Coronary artery (tissue), 2 donors: Measurements from ENCODE around the gene ADAMTS5.

ENCODE experiments used
- DNase-seq: peaks from one replicate; pipeline ENCODE4 v3.0.0-alpha.2; 2017; ENCODE audit warnings: low spot score
- H3K27ac ChIP-seq, 2 donors: fragments of 200-600 bp; sonication (generic); one replicate each; pipeline ENCODE4 v1.5.1; 2016 to 2019
- H3K4me3 ChIP-seq: fragments of 200-600 bp; sonication (generic); 2 replicates; pipeline ENCODE4 v1.5.1; 2016; ENCODE audit warnings: mild to moderate bottlenecking, moderate library complexity
- CTCF ChIP-seq: fragments of 200-600 bp; sonication (generic); IDR thresholded peaks from one replicate; pipeline ENCODE4 v1.5.1; 2019; ENCODE audit warnings: antibody characterized with exemption

ADAMTS5 gene

GRCh38 chr21:26967062-26967913 is at the start of gene ADAMTS5:
Gene ADAMTS5, minus strand, starts transcription at chr21:26967088. Its CDS starts 697 bp downstream, at chr21:26966391.
- H3K4me3 ChIP-seq, result peak within 1 kb of the TSS; percentile 85
- peak; percentile 77 for DNase-seq
- TF ChIP-seq CTCF, result no peak
- peak within 1 kb of the TSS in 1 of 2 donors; percentile 72 for H3K27ac ChIP-seq

- Histone ChIP-seq H3K27ac (no peak overlapping the region), H3K4me3 (no peak overlapping the region)
- DNase-seq, result no peak
- TF ChIP-seq CTCF, result no peak
These were observed 34.6 kb upstream of the ADAMTS5 start for GRCh38 chr21:27001526-27001925.

GRCh38 chr21:26983576-26983975 is 16.7 kb upstream of the ADAMTS5 start:
- H3K27ac ChIP-seq, result no peak overlapping the region
- DNase-seq, result no peak

GRCh38 chr21:26982767-26983166 is 15.9 kb upstream of the ADAMTS5 start:
- Histone ChIP-seq H3K4me3 (no peak overlapping the region), H3K27ac (no peak overlapping the region)
- no peak for DNase-seq
- TF ChIP-seq CTCF, result no peak

More at GRCh38 chr21:26983576-26983975, 16.7 kb upstream of the ADAMTS5 start:
- no peak overlapping the region for H3K4me3 ChIP-seq
- TF ChIP-seq CTCF, result no peak

- Histone ChIP-seq H3K27ac (no peak overlapping the region), H3K4me3 (no peak overlapping the region)
- TF ChIP-seq CTCF, result no peak
- no peak for DNase-seq
These were observed 10.9 kb upstream of the ADAMTS5 start for GRCh38 chr21:26977746-26978145.

- no peak for TF ChIP-seq CTCF
- no peak overlapping the region for H3K27ac ChIP-seq
- H3K4me3 ChIP-seq, result no peak overlapping the region
- DNase-seq, result no peak
These were observed 6.3 kb upstream of the ADAMTS5 start for GRCh38 chr21:26973226-26973625.

- DNase-seq, result no peak
- Histone ChIP-seq H3K4me3 (no peak overlapping the region), H3K27ac (no peak overlapping the region)
- no peak for TF ChIP-seq CTCF
These were observed 5.3 kb upstream of the ADAMTS5 start for GRCh38 chr21:26972192-26972591.
